Uterus (tissue), 2 donors: Measurements from ENCODE around the gene PRRT3.

ENCODE experiments used
- POLR2A ChIP-seq, 2 donors: fragments of 450-650 bp; IDR thresholded peaks; one replicate each; pipeline ENCODE4 v1.6.1; 2016; ENCODE audit warnings: antibody characterized with exemption in 2 of 2, mild to moderate bottlenecking in 1 of 2, moderate library complexity in 1 of 2
- TF ChIP-seq, protein P1 (sequence below), 4 experiments: fragments of 200-600 bp in 2 of 4; fragments of 450-650 bp in 2 of 4; sonication (generic) in 2 of 4; IDR thresholded peaks; one replicate each; pipeline ENCODE4 v1.5.1; 2016 to 2019; ENCODE audit warnings: antibody characterized with exemption in 4 of 4, mild to moderate bottlenecking in 2 of 4, moderate library complexity in 1 of 4

GRCh38 chr3:9914011-9914410 is 38.2 kb downstream of the PRRT3 start:
- TF ChIP-seq, protein P1, sequence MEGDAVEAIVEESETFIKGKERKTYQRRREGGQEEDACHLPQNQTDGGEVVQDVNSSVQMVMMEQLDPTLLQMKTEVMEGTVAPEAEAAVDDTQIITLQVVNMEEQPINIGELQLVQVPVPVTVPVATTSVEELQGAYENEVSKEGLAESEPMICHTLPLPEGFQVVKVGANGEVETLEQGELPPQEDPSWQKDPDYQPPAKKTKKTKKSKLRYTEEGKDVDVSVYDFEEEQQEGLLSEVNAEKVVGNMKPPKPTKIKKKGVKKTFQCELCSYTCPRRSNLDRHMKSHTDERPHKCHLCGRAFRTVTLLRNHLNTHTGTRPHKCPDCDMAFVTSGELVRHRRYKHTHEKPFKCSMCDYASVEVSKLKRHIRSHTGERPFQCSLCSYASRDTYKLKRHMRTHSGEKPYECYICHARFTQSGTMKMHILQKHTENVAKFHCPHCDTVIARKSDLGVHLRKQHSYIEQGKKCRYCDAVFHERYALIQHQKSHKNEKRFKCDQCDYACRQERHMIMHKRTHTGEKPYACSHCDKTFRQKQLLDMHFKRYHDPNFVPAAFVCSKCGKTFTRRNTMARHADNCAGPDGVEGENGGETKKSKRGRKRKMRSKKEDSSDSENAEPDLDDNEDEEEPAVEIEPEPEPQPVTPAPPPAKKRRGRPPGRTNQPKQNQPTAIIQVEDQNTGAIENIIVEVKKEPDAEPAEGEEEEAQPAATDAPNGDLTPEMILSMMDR (IDR thresholded peaks at IDR 0.05), result no peak
- TF ChIP-seq POLR2A (IDR thresholded peaks at IDR 0.05), result no peak
